ENCODE results near the gene TMEM221.

The TMEM221 gene

DNA sequence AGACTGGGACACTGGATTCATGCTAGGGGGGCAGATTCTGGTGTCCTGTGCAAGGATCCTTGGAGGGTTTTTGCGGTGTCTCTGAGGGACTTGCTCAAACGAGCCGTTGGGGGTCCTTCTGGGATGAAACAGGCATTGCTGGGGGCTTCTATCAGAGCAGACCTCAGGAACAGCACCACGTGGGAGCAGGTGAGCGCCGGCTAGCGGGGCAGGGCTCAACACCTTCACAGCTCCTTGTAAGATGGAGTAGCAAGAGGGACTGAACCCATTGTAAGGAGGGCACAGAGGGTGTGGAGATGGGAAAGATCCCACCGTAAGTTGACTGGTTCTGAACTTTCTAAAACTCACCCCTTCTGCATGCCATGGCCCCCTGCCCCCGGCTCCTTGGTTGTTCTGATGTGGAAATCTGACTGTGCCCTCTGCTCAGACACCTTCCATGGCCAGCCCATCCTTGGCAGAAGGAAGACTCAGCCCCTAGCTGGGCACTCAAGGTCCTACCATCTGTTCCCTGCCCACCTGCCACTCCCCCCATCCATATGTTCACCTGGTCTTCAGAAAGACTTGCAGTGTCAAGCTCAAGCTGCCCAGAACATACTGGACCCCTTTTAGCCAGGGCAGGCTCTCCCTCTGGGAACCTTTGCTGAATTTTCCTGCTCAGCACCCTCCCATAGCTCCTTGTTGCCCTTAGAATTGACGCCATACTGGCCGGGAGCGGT is 23.1 kb upstream of the TMEM221 start:
- no peak for DNase-seq (ENCODE audit: low spot score)

- DNase-seq (ENCODE audit: low spot score), result peak; percentile 99
Observed at GRCh38 chr19:17470068-17470841, 21.8 kb upstream of the TMEM221 start, which contains the start of gene SLC27A1. Gene SLC27A1 (plus strand): TSS chr19:17470524. CDS start chr19:17470541, 17 bp downstream.

GRCh38 chr19:17469481-17470067 is 21.1 kb upstream of the TMEM221 start:
- peak; percentile 98 for DNase-seq (ENCODE audit: low spot score)

- no peak for DNase-seq (ENCODE audit: low spot score)
Observed at GRCh38 chr19:17469092-17469480, 20.6 kb upstream of the TMEM221 start.

DNA sequence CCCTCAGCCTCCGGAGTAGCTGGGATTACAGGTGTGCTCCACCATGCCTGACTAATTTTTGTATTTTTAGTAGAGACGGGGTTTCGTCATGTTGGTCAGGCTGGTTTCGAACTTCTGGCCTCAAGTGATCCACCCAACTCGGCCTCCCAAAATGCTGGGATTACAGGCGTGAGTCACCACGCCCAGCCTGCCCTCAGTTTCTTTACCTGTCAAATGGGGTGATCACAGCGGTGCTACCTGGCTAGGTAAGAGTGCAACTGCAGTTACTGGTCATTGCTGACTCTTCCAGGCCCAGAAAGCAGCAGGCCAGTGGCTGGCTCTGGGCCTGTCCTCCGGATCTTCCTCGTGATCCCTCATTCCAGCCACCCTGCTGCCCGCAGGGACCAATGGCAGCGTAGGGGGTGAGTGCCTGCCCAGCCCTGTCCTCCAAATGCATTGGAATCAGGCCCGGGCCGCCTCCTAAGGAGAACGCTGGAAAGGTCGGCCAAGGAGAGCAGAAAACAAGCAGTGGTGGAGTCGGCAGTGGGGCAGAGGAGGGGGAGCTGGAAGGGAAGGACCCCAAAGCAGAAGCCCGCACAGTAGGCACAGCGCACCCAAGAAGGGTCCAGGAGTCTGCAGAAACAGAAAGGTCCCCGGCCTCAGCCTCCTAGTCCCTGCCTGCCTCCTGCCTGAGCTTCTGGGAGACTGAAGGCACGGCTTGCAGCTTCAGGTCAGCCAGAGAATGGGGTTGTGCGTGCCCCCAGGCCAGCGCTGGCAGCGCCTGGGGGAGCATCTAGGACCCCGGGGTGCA is 20.0 kb upstream of the TMEM221 start:
- peak; percentile 52 for DNase-seq (ENCODE audit: low spot score)

GRCh38 chr19:17467471-17468301 is 19.2 kb upstream of the TMEM221 start:
- no peak for DNase-seq (ENCODE audit: low spot score)

DNA sequence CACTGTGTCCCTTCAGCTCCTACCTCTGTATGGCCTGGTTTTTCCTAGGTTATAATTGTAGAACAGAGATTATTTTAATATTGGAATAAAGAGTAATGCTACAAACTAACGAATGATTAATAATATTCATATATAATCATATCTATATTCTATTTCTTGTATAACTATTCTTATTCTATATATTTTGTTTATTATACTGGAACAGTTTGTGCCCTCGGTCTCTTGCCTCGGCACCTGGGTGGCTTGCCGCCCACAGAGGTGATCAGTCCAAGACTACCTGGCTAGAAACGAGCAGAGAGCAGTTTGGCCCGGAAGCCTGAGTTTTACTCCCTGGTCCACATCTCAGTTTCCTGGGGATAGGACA is 18.0 kb upstream of the TMEM221 start:
- no peak for DNase-seq (ENCODE audit: low spot score)

- no peak for DNase-seq (ENCODE audit: low spot score)
Observed at GRCh38 chr19:17460372-17461230, 12.1 kb upstream of the TMEM221 start, which contains the start of gene NXNL1. Gene NXNL1 (minus strand): TSS chr19:17460926. CDS start chr19:17460869, 57 bp downstream.

GRCh38 chr19:17458970-17459369 is 10.5 kb upstream of the TMEM221 start:
- no peak for DNase-seq (ENCODE audit: low spot score)

GRCh38 chr19:17457616-17458015 is 9.1 kb upstream of the TMEM221 start:
- DNase-seq (ENCODE audit: low spot score), result no peak

- no peak for DNase-seq (ENCODE audit: low spot score)
Observed at GRCh38 chr19:17456127-17456526, 7.7 kb upstream of the TMEM221 start.

GRCh38 chr19:17455308-17456123 is 7.0 kb upstream of the TMEM221 start:
- no peak for DNase-seq (ENCODE audit: low spot score)

GRCh38 chr19:17454576-17455071 is 6.2 kb upstream of the TMEM221 start:
- DNase-seq (ENCODE audit: low spot score), result no peak

- DNase-seq (ENCODE audit: low spot score), result no peak
Observed at GRCh38 chr19:17451820-17452219, 3.4 kb upstream of the TMEM221 start.

DNA sequence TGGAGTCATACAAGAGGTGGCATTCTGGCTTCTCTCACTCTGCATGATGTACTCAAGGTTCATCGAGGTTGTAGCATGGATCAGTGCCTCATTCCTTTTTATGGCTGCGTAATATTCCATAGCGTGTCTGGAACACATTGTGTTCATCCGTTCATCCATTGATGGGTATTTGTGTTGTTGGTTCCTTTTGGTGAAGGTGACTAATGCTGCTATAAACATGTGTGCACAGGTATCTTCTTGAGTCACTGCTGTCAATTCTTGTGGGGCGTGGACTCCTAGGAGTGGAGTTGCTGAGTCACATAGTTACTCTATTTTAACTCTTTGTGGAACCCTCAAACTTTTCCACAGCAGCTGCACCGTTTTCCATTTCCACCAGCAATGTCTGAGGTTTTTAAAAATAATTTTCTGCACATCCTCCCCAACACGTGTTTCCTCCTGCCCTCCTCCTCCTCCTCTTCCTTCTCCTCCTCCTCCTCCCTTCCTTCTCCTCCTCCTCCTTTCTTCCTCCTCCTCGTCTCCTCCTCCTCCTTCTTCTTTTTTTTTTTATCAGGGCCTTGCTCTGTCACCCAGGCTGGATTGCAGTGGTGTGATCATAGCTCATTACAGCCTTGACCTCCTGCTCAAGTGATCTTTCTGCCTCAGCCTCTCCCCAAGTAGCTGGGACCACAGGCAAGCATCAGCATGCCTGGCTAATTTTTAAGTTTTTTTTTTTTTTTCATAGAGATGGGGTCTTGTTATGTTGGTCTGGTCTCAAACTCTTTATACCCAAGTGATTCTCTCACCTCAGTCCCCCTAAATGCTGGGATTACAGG is 2.0 kb upstream of the TMEM221 start:
- DNase-seq (ENCODE audit: low spot score), result no peak

- DNase-seq (ENCODE audit: low spot score), result no peak
Observed at GRCh38 chr19:17447704-17448130, 751 bp downstream of the TMEM221 start.

- no peak for DNase-seq (ENCODE audit: low spot score)
Observed at GRCh38 chr19:17445526-17446165, 2.8 kb downstream of the TMEM221 start.

Measured in ecto neural progenitor cell (in vitro differentiated cells).